NCI-H774 (cell line): ENCODE results near the gene RAB3IP.
"Not testable (repeated sequence)": the region's sequence is repeated elsewhere in the genome, so short reads cannot be mapped to it uniquely, and the experiment has no call there.

ENCODE experiments used
- DNase-seq: peaks from one replicate; lab custom pipeline; 2025; lab: John Stamatoyannopoulos, UW

RAB3IP gene

DNA sequence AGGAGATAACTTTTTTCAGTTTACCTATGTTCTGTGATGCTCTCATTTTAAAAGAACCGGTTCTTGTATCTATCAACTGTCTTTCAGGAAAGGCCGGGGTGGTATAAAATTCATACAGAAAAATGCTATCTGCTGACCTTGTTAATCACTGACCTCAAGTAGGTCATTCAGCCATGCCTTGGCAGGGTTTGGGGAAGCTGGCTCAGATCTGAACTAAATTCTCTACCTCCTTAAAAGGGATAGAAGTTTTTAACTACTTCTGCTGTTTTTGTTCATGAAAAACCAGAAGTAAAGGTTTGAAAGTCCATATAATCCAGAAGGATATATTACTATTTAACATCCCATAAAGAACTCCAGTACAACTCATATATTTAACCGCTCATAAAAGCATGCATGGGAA, 96.4 kb downstream of the RAB3IP start:
- DNase-seq = no peak

GRCh38 chr12:69836015-69836414, 97.4 kb downstream of the RAB3IP start:
- DNase-seq = no peak

- no peak for DNase-seq
Measured at GRCh38 chr12:69837191-69837590, 98.5 kb downstream of the RAB3IP start.

GRCh38 chr12:69837657-69838415, 99.2 kb downstream of the RAB3IP start:
- DNase-seq = no peak

GRCh38 chr12:69840727-69841126, 102.1 kb downstream of the RAB3IP start:
- no peak for DNase-seq

GRCh38 chr12:69843608-69844007, 104.9 kb downstream of the RAB3IP start:
- no peak for DNase-seq

- DNase-seq = no peak
Measured at GRCh38 chr12:69844416-69844815, 105.8 kb downstream of the RAB3IP start.

DNA sequence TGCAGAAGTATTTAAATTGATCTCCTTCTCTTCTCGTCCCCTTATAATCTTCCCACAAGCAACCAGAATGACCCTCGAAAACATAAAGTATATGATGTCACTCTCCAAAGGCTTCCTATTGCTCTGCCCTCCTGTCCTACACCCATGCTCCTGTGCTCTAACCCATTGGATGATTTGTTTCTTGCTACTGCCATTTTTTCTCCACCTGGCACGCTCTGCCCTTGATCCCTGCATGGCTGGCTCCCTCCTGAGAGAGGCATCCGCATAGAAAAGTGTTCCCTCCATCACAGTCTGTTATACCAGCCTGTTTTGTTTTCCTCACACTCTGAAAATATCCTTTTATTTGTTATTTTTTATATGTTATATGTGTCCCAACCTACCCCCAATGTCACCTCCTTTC, 106.2 kb downstream of the RAB3IP start:
- no peak for DNase-seq

- DNase-seq = no peak
Measured at GRCh38 chr12:69846976-69847375, 108.3 kb downstream of the RAB3IP start.

DNA sequence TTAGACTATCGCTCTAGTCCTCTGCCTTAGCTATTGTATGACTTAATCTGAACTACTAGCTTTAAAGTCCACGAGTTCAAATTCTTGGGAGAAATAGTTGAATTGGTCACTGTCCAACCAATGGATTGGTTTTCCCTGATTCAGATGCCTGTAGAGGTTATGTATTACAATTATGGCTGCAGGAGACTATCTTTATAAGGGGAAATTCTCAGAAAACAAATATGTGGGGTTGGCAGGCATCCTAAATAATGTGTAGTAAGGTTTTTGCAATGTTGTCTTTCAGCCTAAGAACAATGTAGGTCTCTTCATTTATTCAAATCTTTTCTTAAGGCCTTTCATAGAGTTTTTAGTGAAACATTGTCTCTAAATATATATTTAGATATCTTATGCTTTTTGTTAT, 113.3 kb downstream of the RAB3IP start:
- DNase-seq = no peak

DNA sequence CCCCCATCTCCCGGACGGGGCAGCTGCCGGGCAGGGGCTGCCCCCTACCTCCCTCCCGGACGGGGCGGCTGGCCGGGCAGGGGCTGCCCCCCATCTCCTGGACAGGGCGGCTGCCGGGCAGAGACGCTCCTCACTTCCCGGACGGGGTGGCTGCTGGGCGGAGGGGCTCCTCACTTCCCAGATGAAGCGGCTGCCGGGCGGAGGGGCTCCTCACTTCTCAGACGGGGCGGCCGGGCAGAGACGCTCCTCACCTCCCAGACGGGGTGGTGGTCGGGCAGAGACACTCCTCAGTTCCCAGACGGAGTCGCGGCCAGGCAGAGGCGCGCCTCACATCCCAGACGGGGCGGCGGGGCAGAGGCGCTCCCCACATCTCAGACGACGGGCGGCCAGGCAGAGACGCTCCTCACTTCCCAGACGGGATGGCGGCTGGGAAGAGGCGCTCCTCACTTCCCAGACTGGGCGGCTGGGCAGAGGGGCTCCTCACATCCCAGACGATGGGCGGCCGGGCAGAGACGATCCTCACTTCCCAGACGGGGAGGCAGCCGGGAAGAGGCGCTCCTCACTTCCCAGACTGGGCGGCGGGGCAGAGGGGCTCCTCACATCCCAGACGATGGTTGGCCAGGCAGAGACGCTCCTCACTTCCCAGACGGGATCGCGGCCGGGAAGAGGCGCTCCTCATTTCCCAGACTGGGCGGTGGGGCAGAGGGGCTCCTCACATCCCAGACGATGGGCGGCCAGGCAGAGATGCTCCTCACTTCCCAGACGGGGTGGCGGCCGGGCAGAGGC, 114.7 kb downstream of the RAB3IP start:
- not testable (repeated sequence) for DNase-seq

DNA sequence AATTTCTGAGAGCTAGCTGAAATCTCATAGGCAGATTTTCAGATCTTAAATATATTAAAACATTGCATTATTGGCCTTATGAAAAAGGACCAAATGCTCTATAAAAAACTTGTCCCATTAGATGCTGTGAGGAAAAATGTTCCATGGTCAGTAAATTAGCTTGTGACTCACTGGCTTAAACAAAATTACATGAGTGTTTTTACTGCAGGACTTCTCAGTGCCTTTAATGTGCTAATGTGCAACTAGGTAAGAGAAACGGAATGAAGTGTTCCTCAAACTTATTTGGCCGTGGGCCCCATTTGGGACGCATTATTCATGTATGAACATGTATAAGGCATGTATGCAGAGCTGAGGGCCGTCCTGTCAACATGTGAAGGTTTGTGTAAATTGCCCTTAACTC, 128.0 kb downstream of the RAB3IP start:
- DNase-seq = no peak

- DNase-seq = no peak
Measured at GRCh38 chr12:69868695-69869094, 130.0 kb downstream of the RAB3IP start.

- DNase-seq = no peak
Measured at GRCh38 chr12:69872804-69873203, 134.1 kb downstream of the RAB3IP start.
